ENCODE data around the gene B4GALT1. TPM values are rescaled to one million over a fixed set of nuclear protein-coding genes. Genes with fewer than 3 reads are reported as not detected.
A peak's percentile ranks its signal among the peaks of the same experiment; 100 is the strongest.

B4GALT1 gene
- total and polyA plus RNA-seq, 5 experiments from 2014 or later, result 15.1 to 30.8 (median 24.2) TPM

GRCh38 chr9:33157960-33158842 lies 8.9 kb downstream of the B4GALT1 start:
- Mint-ChIP-seq H3K4me1 (peaks cover 54 to 98% (median 93%) of the 10 kb centered on the region in 4 donors), H3K9me3 (peaks cover 0 to 11% (median 0%) of the 10 kb centered on the region in 9 donors), H3K4me3 (peak overlapping the region; percentile 63 to 91 (median 78)), H3K27me3 (no peaks in the 10 kb centered on the region), H3K27ac (peak overlapping the region; percentile 92 to 98 (median 97)), H3K36me3 (peaks cover 0 to 7% (median 4%) of the 10 kb centered on the region in 3 donors)
- no peak for DNase-seq
- POLR2A ChIA-PET, result interaction anchor here (5.6 kb wide), 1 partner anchor 16 kb away, joined by 63 read pairs; no protein-coding TSS in a partner anchor
- ATAC-seq, result peak in 1 of 2 donors; percentile 9

DNA sequence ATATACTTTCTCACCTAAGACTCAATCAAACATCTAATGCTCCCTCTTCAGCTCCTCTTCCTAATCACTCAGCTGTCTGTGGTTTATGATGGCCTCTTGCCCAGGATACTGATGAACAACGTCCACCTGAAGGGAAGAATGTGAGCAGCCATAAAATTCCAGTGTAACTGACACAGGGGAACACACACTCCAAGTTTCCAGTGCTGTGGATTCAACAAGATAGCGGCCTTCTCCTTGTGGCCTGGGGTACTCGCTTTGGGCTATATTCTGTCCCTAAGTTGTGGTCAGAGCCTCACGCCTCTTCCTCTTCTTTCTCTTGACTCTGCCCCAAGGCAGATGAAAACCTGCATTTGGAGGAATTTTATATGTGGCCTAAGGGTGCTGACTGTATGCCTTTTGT lies 11.7 kb downstream of the B4GALT1 start:
- H3K36me3 Mint-ChIP-seq, result peaks cover 0 to 7% (median 4%) of the 10 kb centered on the region in 3 donors
- POLR2A ChIA-PET, result interaction anchor here (0.6 kb wide), 1 partner anchor 644 kb away, joined by 3 read pairs; no protein-coding TSS in a partner anchor
- ATAC-seq (no peak), DNase-seq (peak in 1 of 10 donors; percentile 0)
- H3K4me3 Mint-ChIP-seq, result peak overlapping the region in 4 of 10 donors; percentile 26 to 58 (median 30)
- H3K4me1 Mint-ChIP-seq, result peaks cover 49 to 98% (median 90%) of the 10 kb centered on the region in 4 donors
- peaks cover 0 to 14% (median 0%) of the 10 kb centered on the region in 9 donors for H3K9me3 Mint-ChIP-seq
- no peaks in the 10 kb centered on the region for H3K27me3 Mint-ChIP-seq
- peak overlapping the region; percentile 75 to 94 (median 88) for H3K27ac Mint-ChIP-seq

DNA sequence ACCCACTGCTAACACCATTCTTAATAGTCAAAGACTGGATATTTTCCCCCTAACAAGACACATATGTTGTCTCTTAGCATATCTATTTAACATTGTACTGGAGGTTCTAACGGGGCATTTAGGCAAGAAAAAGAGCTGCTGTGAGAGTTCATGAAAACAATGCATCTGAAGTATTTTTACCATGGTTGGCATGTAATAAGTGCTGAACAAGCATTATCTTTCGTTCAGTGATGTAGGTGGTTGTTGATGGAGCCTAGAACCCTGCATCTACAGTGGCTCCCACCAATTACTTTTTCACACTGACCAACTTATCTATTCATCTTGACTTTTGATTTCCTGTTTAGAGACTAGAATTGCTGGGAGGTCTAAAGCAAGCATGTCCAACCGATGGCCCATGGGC lies 12.8 kb downstream of the B4GALT1 start:
- peak overlapping the region in 6 of 10 donors; percentile 1 to 64 (median 28) for H3K4me3 Mint-ChIP-seq
- POLR2A ChIA-PET, result no interaction called here
- H3K27me3 Mint-ChIP-seq, result no peaks in the 10 kb centered on the region
- H3K4me1 Mint-ChIP-seq, result peaks cover 41 to 93% (median 83%) of the 10 kb centered on the region in 4 donors
- peaks cover 0 to 14% (median 0%) of the 10 kb centered on the region in 9 donors for H3K9me3 Mint-ChIP-seq
- ATAC-seq (no peak), DNase-seq (no peak)
- peak overlapping the region; percentile 40 to 94 (median 88) for H3K27ac Mint-ChIP-seq
- peaks cover 0 to 7% (median 4%) of the 10 kb centered on the region in 3 donors for H3K36me3 Mint-ChIP-seq

GRCh38 chr9:33153666-33154065 lies 13.5 kb downstream of the B4GALT1 start:
- H3K4me1 Mint-ChIP-seq, result peaks cover 37 to 92% (median 80%) of the 10 kb centered on the region in 4 donors
- H3K36me3 Mint-ChIP-seq, result peaks cover 0 to 7% (median 4%) of the 10 kb centered on the region in 3 donors
- peak overlapping the region; percentile 5 to 82 (median 54) for H3K4me3 Mint-ChIP-seq
- no peak for ATAC-seq
- POLR2A ChIA-PET, result no interaction called here
- H3K27me3 Mint-ChIP-seq, result no peaks in the 10 kb centered on the region
- DNase-seq, result no peak
- H3K27ac Mint-ChIP-seq, result peak overlapping the region; percentile 86 to 94 (median 90)
- H3K9me3 Mint-ChIP-seq, result peaks cover 0 to 14% (median 0%) of the 10 kb centered on the region in 9 donors

DNA sequence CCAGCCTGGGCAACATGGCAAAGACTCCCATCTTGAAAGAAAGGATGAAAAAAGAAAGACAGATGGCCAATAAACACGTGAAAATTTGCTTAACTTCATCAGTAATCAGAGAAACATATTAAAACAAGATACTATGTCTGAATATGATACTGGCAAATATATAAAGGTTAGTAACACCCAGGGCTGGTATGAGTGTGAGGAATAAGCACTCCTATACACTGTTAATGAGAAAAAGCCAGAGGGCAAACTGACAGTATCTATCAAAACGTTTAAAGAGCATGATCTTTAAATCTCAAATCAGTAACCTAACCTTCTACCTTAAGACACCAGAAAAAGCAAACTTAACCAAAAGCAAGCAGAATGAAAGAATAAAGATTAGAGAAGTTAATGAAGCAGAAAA lies 14.1 kb downstream of the B4GALT1 start:
- POLR2A ChIA-PET, result interaction anchor here (0.7 kb wide), 1 partner anchor 10 kb away, joined by 3 read pairs; no protein-coding TSS in a partner anchor
- peaks cover 31 to 92% (median 80%) of the 10 kb centered on the region in 4 donors for H3K4me1 Mint-ChIP-seq
- ATAC-seq (no peak), DNase-seq (no peak)
- no peaks in the 10 kb centered on the region for H3K27me3 Mint-ChIP-seq
- H3K27ac Mint-ChIP-seq, result peak overlapping the region; percentile 86 to 94 (median 88)
- peaks cover 0 to 7% (median 4%) of the 10 kb centered on the region in 3 donors for H3K36me3 Mint-ChIP-seq
- peak overlapping the region in 8 of 10 donors; percentile 5 to 82 (median 38) for H3K4me3 Mint-ChIP-seq
- peaks cover 0 to 14% (median 0%) of the 10 kb centered on the region in 9 donors for H3K9me3 Mint-ChIP-seq

GRCh38 chr9:33151601-33152000 lies 15.5 kb downstream of the B4GALT1 start:
- Mint-ChIP-seq H3K4me1 (peaks cover 30 to 92% (median 81%) of the 10 kb centered on the region in 4 donors), H3K36me3 (peaks cover 4 to 12% (median 7%) of the 10 kb centered on the region in 3 donors), H3K27ac (peak overlapping the region in 5 of 10 donors; percentile 36 to 94 (median 70)), H3K4me3 (peak overlapping the region in 1 of 10 donors; percentile 47), H3K27me3 (no peaks in the 10 kb centered on the region), H3K9me3 (peaks cover 0 to 14% (median 0%) of the 10 kb centered on the region in 9 donors)
- no peak for ATAC-seq
- POLR2A ChIA-PET, result interaction anchor here (0.9 kb wide), 1 partner anchor 9 kb away, joined by 4 read pairs; no protein-coding TSS in a partner anchor
- no peak for DNase-seq

- Mint-ChIP-seq H3K27ac (peak overlapping the region in 4 of 10 donors; percentile 3 to 94 (median 90)), H3K4me3 (peak overlapping the region in 1 of 10 donors; percentile 34), H3K27me3 (no peaks in the 10 kb centered on the region), H3K4me1 (peaks cover 32 to 94% (median 84%) of the 10 kb centered on the region in 4 donors), H3K36me3 (peaks cover 4 to 12% (median 7%) of the 10 kb centered on the region in 3 donors), H3K9me3 (peaks cover 0 to 14% (median 0%) of the 10 kb centered on the region in 9 donors)
- ATAC-seq (no peak), DNase-seq (peak in 1 of 10 donors; percentile 1)
- POLR2A ChIA-PET, result interaction anchor here (0.9 to 1.1 kb wide), 2 partner anchors 9 to 10 kb away, joined by 3 to 4 read pairs; no protein-coding TSS in a partner anchor
Observed at GRCh38 chr9:33151007-33151557, 16.1 kb downstream of the B4GALT1 start.

GRCh38 chr9:33148367-33149014 lies 18.6 kb downstream of the B4GALT1 start:
- POLR2A ChIA-PET, result interaction anchor here (0.7 to 1.2 kb wide), 2 partner anchors 19 to 971 kb away, joined by 5 to 6 read pairs; partner anchors contain the start of gene B4GALT1
- ATAC-seq (no peak), DNase-seq (no peak)
- peaks cover 0 to 6% (median 0%) of the 10 kb centered on the region in 9 donors for H3K9me3 Mint-ChIP-seq
- H3K27me3 Mint-ChIP-seq, result no peaks in the 10 kb centered on the region
- H3K36me3 Mint-ChIP-seq, result peaks cover 0 to 7% (median 6%) of the 10 kb centered on the region in 3 donors
- peaks cover 26 to 94% (median 83%) of the 10 kb centered on the region in 4 donors for H3K4me1 Mint-ChIP-seq
- no peak overlapping the region for H3K4me3 Mint-ChIP-seq
- peak overlapping the region in 4 of 10 donors; percentile 41 to 72 (median 62) for H3K27ac Mint-ChIP-seq

- peak overlapping the region in 5 of 10 donors; percentile 32 to 90 (median 44) for H3K27ac Mint-ChIP-seq
- H3K27me3 Mint-ChIP-seq, result no peaks in the 10 kb centered on the region
- peak overlapping the region in 2 of 10 donors; percentile 21 to 52 for H3K4me3 Mint-ChIP-seq
- H3K4me1 Mint-ChIP-seq, result peaks cover 23 to 93% (median 82%) of the 10 kb centered on the region in 4 donors
- POLR2A ChIA-PET, result interaction anchor here (0.6 kb wide), 1 partner anchor 31 kb away, joined by 3 read pairs; no protein-coding TSS in a partner anchor
- H3K9me3 Mint-ChIP-seq, result no peaks in the 10 kb centered on the region
- H3K36me3 Mint-ChIP-seq, result peaks cover 0 to 7% (median 4%) of the 10 kb centered on the region in 3 donors
- DNase-seq, result no peak
- no peak for ATAC-seq
Observed at GRCh38 chr9:33147416-33148169, 19.5 kb downstream of the B4GALT1 start.

DNA sequence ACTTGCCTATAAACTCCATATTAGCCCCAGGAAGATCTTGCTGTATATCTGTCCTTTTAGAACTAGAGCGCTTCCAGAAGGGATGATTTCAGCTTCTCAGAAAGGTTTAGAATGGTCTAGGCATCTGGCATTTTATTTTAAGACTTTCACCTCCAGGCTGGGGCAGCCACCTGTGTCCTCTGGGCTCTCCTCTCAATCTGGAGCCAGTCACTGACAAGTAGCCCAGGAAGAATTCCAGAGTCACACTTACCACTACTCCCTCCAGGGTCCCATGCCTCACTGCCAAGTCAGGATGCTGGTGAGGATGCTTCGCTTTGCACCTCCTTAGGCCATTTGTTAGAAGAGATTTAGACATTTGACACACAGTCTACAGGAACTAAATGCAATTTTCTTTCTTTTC lies 20.8 kb downstream of the B4GALT1 start:
- H3K4me1 Mint-ChIP-seq, result peaks cover 27 to 93% (median 84%) of the 10 kb centered on the region in 4 donors
- POLR2A ChIA-PET, result interaction anchor here (0.6 to 1.6 kb wide), 3 partner anchors 20 to 23 kb away, joined by 3 to 9 read pairs (median 3); partner anchors contain the start of gene B4GALT1

DNA sequence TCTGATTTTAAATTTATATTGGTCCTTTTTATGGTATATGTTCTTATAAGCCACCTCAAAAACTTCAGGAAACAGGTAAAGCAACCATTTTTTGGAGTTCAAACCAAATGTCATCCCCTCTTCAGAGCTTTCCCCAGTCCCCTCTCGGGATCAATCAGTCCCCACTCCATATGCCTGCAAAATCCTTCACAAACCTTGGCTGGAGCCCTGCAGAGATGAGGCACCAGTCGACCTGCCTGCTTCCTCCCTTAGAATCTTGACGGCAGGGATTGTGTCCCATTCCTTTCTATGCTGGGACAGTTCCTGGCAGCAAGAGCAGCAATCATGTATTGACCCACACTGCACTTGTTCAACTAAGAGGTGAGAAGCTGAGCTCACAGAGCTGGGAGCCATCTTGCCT lies 22.6 kb downstream of the B4GALT1 start:
- peak overlapping the region in 9 of 10 donors; percentile 11 to 81 (median 59) for H3K4me3 Mint-ChIP-seq
- peaks cover 0 to 7% (median 4%) of the 10 kb centered on the region in 3 donors for H3K36me3 Mint-ChIP-seq
- POLR2A ChIA-PET, result interaction anchor here (0.6 to 7.2 kb wide), 6 partner anchors 15 to 76 kb away, joined by 3 to 63 read pairs (median 4); partner anchors contain the start of gene B4GALT1
- H3K4me1 Mint-ChIP-seq, result peaks cover 32 to 97% (median 90%) of the 10 kb centered on the region in 4 donors
- peak overlapping the region; percentile 80 to 94 (median 90) for H3K27ac Mint-ChIP-seq
- no peaks in the 10 kb centered on the region for H3K27me3 Mint-ChIP-seq
- H3K9me3 Mint-ChIP-seq, result no peaks in the 10 kb centered on the region
- ATAC-seq, result no peak
- no peak for DNase-seq

More for the DNA sequence above, 20.8 kb downstream of the B4GALT1 start:
- Mint-ChIP-seq H3K36me3 (peaks cover 0 to 7% (median 4%) of the 10 kb centered on the region in 3 donors), H3K27me3 (no peaks in the 10 kb centered on the region), H3K27ac (peak overlapping the region in 7 of 10 donors; percentile 28 to 90 (median 56)), H3K4me3 (peak overlapping the region in 2 of 10 donors; percentile 16 to 28), H3K9me3 (no peaks in the 10 kb centered on the region)
- no peak for DNase-seq
- ATAC-seq, result no peak

Data from naive thymus-derived CD8-positive, alpha-beta T cell (primary cell).